Measurements from ENCODE around the gene ACBD6.

DNA sequence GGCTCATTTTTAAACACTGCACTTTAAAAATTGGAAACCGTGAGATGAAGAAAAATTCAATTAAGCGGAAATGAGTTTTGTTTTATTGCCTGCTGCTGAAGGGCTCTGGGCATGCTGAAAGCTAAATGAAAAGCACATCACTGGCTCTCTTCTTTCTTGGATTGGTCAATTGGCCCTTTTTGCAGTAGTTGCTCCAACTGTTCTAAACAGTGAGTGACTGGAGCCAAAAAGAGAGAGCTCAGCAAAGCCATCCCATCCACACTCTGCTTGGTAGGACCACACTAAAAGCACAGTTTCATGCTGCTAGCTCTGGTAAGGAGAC is 224.2 kb downstream of the ACBD6 start:
- TF ChIP-seq, protein P1, sequence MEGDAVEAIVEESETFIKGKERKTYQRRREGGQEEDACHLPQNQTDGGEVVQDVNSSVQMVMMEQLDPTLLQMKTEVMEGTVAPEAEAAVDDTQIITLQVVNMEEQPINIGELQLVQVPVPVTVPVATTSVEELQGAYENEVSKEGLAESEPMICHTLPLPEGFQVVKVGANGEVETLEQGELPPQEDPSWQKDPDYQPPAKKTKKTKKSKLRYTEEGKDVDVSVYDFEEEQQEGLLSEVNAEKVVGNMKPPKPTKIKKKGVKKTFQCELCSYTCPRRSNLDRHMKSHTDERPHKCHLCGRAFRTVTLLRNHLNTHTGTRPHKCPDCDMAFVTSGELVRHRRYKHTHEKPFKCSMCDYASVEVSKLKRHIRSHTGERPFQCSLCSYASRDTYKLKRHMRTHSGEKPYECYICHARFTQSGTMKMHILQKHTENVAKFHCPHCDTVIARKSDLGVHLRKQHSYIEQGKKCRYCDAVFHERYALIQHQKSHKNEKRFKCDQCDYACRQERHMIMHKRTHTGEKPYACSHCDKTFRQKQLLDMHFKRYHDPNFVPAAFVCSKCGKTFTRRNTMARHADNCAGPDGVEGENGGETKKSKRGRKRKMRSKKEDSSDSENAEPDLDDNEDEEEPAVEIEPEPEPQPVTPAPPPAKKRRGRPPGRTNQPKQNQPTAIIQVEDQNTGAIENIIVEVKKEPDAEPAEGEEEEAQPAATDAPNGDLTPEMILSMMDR (IDR thresholded peaks at IDR 0.05) = no peak
- no peak for TF ChIP-seq POLR2AphosphoS5 (IDR thresholded peaks at IDR 0.05; ENCODE audit: low read depth, low read length)
- no peak for TF ChIP-seq SIN3A (IDR thresholded peaks at IDR 0.05; ENCODE audit: borderline replicate concordance, insufficient read depth, low read depth, low read length)
- TF ChIP-seq, protein P2, sequence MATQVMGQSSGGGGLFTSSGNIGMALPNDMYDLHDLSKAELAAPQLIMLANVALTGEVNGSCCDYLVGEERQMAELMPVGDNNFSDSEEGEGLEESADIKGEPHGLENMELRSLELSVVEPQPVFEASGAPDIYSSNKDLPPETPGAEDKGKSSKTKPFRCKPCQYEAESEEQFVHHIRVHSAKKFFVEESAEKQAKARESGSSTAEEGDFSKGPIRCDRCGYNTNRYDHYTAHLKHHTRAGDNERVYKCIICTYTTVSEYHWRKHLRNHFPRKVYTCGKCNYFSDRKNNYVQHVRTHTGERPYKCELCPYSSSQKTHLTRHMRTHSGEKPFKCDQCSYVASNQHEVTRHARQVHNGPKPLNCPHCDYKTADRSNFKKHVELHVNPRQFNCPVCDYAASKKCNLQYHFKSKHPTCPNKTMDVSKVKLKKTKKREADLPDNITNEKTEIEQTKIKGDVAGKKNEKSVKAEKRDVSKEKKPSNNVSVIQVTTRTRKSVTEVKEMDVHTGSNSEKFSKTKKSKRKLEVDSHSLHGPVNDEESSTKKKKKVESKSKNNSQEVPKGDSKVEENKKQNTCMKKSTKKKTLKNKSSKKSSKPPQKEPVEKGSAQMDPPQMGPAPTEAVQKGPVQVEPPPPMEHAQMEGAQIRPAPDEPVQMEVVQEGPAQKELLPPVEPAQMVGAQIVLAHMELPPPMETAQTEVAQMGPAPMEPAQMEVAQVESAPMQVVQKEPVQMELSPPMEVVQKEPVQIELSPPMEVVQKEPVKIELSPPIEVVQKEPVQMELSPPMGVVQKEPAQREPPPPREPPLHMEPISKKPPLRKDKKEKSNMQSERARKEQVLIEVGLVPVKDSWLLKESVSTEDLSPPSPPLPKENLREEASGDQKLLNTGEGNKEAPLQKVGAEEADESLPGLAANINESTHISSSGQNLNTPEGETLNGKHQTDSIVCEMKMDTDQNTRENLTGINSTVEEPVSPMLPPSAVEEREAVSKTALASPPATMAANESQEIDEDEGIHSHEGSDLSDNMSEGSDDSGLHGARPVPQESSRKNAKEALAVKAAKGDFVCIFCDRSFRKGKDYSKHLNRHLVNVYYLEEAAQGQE (IDR thresholded peaks at IDR 0.05; ENCODE audit: insufficient read depth in 1 of 2, low read depth in 2 of 2, low read length in 1 of 2) = no peak

Measured in Panc1 (cell line).